AG09319 (cell line): ENCODE data around the gene USP48.

Experiments
- DNase-seq: peaks from one replicate; pipeline ENCODE4 v3.0.0-alpha.2; 2010; ENCODE audit warnings: low read depth; ENCODE audit errors: extremely low read depth
- TF ChIP-seq, protein P1 (sequence below): IDR thresholded peaks from 2 replicates; pipeline ENCODE4 v1.5.1; 2011; ENCODE audit warnings: low read depth, mild to moderate bottlenecking, inconsistent platforms, low read length, moderate library complexity

The USP48 gene

DNA sequence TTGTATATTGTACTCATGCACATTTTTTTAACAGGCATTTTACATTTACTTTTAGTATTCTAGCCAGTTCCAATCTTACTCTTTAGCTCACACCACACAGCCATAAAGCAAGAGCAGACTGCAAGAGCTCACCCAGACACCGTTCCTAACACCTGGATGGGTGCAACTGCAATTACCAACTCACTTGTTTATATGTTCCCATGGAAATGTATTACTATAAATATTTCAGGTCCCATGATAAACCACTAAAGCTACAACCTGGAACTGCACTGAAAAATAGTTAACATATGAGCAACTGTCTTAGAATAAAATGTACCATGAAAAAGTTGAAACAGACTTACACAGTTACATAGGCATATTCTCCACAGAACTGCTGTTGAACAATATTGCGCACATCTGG, 30.8 kb downstream of the USP48 start:
- TF ChIP-seq, protein P1, sequence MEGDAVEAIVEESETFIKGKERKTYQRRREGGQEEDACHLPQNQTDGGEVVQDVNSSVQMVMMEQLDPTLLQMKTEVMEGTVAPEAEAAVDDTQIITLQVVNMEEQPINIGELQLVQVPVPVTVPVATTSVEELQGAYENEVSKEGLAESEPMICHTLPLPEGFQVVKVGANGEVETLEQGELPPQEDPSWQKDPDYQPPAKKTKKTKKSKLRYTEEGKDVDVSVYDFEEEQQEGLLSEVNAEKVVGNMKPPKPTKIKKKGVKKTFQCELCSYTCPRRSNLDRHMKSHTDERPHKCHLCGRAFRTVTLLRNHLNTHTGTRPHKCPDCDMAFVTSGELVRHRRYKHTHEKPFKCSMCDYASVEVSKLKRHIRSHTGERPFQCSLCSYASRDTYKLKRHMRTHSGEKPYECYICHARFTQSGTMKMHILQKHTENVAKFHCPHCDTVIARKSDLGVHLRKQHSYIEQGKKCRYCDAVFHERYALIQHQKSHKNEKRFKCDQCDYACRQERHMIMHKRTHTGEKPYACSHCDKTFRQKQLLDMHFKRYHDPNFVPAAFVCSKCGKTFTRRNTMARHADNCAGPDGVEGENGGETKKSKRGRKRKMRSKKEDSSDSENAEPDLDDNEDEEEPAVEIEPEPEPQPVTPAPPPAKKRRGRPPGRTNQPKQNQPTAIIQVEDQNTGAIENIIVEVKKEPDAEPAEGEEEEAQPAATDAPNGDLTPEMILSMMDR, result no peak
- DNase-seq, result no peak

DNA sequence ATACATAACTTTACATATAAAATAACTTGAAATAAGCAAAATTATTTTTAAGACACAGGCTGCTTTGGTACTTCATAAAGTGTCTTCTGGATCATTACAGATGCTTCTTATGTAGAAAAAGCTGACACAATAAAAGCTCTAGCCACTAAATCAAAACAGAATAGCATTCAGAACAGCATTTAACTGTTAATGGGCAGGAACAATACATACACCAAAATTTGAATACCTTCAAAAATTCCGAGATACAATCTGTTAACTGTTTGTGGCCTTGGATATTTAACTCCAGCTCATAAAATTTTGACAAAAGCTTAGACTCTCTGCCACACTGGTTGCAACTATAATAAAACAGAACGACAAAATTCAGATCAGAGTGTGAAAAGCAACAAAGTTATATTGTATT, 31.7 kb downstream of the USP48 start:
- TF ChIP-seq, protein P1, result no peak
- DNase-seq, result no peak

- TF ChIP-seq, protein P1, result no peak
- no peak for DNase-seq
Observed at GRCh38 chr1:21750841-21751240, 32.1 kb downstream of the USP48 start.

- TF ChIP-seq, protein P1, result no peak
- no peak for DNase-seq
Observed at GRCh38 chr1:21749859-21750468, 33.0 kb downstream of the USP48 start.

DNA sequence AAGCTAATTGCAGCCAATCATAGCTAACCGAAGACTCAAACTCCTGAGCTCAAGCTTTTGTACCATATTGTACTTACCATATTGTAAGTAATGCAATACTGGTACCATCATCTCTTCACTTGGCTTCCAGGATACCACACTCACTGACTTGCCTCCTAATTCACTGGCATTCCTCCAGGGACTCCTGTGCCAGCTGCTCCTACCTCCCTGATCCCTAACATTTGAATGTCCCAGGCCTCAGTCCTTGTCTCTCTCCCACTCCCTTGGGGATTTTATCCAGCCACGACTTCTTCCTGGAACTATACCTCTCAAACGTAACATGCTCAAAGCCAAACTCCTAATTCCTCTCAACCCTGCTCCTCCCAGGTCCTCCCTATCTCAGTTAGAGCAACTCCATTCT, 33.8 kb downstream of the USP48 start:
- DNase-seq, result no peak
- TF ChIP-seq, protein P1, result no peak

- no peak for DNase-seq
- TF ChIP-seq, protein P1, result no peak
Observed at GRCh38 chr1:21743476-21743875, 39.5 kb downstream of the USP48 start.

DNA sequence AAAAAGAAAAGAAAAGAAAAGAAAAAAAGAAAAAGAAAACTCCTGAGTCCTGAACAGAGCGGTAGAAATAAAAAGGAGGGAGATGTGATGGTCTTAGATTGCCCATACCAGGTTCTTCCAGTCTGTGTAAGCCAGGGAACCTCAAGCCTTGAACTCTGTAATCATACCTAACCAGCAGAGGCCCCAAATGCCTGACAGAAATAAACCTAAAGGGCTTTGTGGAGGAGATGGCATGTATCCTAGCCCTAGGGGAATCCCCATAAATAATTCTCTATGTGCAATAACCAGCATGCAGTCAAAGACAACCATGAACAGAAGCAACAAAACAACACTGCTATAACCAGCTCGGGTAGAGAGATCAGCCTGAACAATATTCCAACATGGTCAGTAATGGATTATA, 40.4 kb downstream of the USP48 start:
- DNase-seq, result no peak
- TF ChIP-seq, protein P1, result no peak
